GM19193 (cell line): ENCODE measurements around the gene ARID3A.

Experiments
- POLR2A ChIP-seq: IDR thresholded peaks from 4 replicates; pipeline ENCODE4 v1.6.1; 2011; ENCODE audit not compliant: insufficient read depth, insufficient read length; ENCODE audit errors: extremely low read depth

The ARID3A gene

GRCh38 chr19:931860-932647 lies 6.2 kb downstream of the ARID3A start:
- TF ChIP-seq POLR2A: no peak

DNA sequence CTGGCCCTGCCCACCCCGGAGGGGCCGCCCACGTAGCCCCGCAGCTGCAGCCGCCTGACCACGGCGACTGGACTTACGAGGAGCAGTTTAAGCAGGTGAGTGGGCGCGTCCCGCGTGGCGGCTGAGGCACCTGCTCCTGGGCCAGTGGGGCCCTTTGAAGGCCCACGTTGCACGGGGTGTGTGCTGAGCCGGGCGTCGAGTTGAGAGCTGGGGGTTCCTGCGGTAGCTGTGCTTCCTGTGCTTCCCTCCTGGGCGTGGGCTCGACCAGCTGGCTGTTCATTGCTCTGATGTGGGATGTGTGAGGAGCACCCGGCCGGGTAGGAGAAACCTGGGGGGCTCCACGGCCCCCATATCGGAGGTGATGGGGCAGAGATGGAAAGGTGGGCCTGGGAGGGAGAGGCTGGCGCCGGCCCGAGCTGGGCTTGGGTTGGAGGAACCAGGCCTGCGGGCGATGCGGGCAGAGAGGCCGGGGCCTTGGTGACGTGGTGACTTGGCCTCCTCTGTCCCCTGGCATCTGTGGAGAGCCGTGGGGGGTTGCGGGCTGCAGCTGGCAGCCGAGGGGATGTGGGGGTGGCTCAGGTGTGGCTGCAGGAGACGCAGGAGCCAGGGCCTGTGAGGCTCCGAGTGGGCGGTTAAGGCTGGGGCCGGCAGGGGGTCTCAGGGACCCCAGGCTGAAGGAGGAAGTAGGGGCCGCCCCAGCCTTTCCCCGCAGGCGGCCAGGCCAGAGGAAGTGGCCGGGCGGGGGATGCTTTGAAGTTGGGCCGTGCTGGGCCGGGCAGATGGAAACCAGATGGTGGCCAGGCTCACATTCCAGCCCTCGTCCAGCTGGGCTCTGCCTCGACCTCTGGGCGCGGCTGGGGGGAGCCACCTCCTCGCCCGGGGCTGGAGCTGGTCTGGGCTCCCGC lies 7.1 kb downstream of the ARID3A start:
- TF ChIP-seq POLR2A: peak; percentile 25

- TF ChIP-seq POLR2A: no peak
Observed at GRCh38 chr19:933553-933882, 7.7 kb downstream of the ARID3A start.

GRCh38 chr19:934197-934840 lies 8.5 kb downstream of the ARID3A start:
- no peak for TF ChIP-seq POLR2A

DNA sequence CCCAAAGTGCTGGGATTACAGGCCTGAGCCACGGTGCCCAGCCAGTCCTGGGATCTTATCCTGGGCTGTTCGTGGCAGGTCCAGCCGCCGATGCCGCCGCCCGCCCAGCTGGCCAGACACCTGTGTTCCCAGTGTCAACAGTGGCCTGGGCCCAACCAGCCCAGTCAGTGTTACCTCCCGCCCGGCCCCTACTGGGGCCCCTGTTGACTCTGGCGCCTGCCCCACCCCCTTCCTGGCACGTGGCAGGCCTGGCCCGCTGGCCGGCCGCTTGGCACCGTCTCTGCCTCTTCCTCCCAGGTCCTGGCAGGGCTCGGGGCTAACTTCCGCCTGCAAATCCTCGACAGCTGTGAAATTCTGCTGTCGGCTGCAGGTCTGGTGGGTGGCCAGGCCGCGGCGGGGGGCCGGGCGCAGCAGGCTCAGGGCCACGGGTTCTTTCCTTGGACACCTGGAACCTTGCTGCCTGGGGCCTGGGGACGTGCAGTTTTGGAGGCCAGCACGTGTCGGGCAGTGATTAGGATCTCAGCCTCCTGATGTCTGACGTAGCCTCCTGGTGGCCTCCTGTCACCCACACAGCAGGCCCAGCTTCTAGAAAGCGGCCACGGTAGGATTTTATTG lies 9.1 kb downstream of the ARID3A start:
- no peak for TF ChIP-seq POLR2A

- TF ChIP-seq POLR2A: no peak
Observed at GRCh38 chr19:936175-936546, 10.3 kb downstream of the ARID3A start.

GRCh38 chr19:937259-937694 lies 11.4 kb downstream of the ARID3A start:
- TF ChIP-seq POLR2A: peak; percentile 18

DNA sequence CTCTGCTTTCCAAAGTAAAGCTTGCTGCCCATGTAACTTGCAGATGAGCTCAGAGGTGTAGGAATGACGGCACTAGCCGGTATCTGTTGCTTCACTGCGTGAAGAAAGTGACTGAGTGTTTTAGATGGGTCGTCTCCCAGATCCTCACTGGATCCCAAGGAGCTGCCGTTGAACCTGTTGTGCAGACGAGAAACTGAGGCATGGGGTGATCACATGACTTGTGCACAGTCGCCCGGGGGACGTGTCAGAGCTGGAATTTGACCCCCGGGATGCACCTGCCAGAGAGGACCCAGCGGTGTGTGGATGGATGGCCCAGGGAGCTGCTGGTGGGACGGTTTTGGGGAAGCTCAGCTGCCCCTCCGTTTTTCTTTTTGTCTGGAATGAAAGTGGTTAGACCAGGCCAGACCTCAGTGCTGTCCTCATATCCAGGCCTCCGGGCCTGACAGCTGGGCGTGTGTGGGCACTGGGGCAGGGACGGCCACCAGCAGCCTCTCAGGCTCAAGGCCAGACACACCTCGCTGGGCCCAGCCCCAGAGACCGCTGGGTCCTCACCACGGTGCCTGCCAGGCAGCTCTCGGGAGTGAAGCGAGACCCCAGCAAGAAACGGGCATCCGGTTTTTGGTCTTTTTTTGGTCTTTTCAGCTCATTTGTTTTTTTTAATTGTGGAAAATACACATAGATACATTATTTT lies 12.5 kb downstream of the ARID3A start:
- no peak for TF ChIP-seq POLR2A

DNA sequence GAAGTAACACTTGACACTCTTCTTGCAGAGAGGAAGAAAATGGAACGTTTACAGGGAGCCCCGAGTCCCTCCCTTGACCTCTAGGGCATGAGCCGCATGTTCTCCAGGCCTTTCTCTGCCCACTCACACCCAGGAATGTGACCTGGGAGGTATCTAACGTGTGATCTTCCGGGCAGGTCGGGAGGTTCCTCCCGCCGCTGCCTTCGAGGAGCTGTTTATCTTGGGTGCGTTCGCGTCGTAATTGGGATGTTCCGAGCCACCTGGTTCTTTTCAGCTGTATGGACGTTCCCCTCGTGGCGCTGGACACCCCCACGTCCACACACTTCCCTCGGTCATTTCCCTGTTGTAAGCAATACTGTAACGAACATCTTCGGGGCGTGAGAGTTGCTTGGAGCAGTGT lies 13.6 kb downstream of the ARID3A start:
- no peak for TF ChIP-seq POLR2A

- TF ChIP-seq POLR2A: no peak
Observed at GRCh38 chr19:939922-940321, 14.1 kb downstream of the ARID3A start.

- TF ChIP-seq POLR2A: peak; percentile 39
Observed at GRCh38 chr19:940591-941291, 14.9 kb downstream of the ARID3A start.

- TF ChIP-seq POLR2A: no peak
Observed at GRCh38 chr19:941292-942132, 15.7 kb downstream of the ARID3A start.

DNA sequence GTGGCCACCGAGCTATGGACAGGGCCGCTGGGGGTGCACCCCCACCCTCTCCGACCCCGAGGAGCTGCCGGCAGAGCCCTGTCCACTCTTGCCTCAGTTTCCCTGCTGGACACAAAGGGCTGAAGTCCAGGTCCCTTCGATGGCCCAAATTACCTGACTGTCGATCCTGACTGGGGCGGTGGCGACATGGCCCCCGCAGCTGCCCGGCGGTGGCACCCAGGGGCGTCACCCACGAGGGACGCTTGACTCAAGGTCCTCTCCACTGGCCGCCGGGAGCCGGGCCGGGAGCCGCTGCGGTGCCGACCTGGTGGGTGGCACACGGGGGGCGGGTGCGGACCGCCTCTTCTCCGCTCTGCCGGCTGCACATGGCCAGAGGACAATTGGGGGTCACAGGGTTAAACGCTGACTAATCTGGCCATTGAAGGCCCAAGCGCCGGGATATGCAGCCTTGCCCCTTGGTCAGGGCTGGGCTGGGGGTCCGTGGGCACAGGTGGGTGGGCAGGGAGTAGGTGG lies 16.4 kb downstream of the ARID3A start:
- TF ChIP-seq POLR2A: no peak

GRCh38 chr19:943551-944170 lies 17.8 kb downstream of the ARID3A start:
- no peak for TF ChIP-seq POLR2A
